Activated CD4-positive, CD25-positive, alpha-beta regulatory T cell treated with anti-CD3 and anti-CD28 coated beads, Interleukin-2, amount 50 U/mL, for 24 hours (primary cell): Measurements from ENCODE around the gene DAGLB.
A peak's percentile ranks its signal among the peaks of the same experiment; 100 is the strongest.
"Not testable (repeated sequence)": the region's sequence is repeated elsewhere in the genome, so short reads cannot be mapped to it uniquely, and the experiment has no call there.

Experiments
- ATAC-seq, 2 donors: fragments of 150-1000 bp; cut with Tn5 transposase; one replicate each; pipeline ENCODE4 v1.10.0; 2021; ENCODE audit warnings: mild to moderate bottlenecking in 1 of 2, moderate library complexity in 1 of 2

DAGLB gene, protein sequence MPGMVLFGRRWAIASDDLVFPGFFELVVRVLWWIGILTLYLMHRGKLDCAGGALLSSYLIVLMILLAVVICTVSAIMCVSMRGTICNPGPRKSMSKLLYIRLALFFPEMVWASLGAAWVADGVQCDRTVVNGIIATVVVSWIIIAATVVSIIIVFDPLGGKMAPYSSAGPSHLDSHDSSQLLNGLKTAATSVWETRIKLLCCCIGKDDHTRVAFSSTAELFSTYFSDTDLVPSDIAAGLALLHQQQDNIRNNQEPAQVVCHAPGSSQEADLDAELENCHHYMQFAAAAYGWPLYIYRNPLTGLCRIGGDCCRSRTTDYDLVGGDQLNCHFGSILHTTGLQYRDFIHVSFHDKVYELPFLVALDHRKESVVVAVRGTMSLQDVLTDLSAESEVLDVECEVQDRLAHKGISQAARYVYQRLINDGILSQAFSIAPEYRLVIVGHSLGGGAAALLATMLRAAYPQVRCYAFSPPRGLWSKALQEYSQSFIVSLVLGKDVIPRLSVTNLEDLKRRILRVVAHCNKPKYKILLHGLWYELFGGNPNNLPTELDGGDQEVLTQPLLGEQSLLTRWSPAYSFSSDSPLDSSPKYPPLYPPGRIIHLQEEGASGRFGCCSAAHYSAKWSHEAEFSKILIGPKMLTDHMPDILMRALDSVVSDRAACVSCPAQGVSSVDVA

DNA sequence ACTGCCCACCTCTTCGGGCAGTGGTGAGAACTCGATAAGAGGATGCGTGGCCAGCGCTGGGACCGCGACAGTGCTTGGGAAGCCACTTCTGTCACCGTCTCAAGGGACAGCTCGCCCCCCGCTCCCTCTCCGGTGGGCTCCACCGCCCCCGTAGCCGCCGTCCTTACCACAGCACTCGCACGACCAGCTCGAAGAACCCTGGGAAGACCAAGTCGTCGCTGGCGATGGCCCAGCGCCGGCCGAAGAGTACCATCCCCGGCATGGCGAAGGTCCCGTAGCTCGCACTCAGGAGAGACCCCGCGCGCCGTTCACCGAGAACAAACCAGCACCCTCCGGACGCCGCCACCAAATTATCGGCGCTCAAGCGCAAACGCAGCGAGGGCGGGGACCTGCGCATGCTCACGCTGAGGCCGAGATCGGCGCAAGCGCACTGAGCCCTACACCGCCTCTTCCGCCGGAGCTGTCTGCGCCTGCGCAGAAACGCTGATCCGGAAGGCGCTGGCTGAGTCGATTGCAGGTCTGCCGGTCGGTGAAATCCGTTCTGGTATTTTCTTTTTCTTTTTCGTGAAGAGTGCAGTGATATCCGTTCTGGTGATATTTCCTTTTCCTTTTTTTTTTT, at the start of gene DAGLB:
Gene DAGLB, minus strand, starts transcription at position 374 of the 619 bp plus-strand sequence. Its CDS starts 112 bp downstream, at position 262.
- peak; percentile 85 to 87 for ATAC-seq

- ATAC-seq = no peak
These were observed 49.8 kb upstream of the DAGLB start for GRCh38 chr7:6497637-6497905.

DNA sequence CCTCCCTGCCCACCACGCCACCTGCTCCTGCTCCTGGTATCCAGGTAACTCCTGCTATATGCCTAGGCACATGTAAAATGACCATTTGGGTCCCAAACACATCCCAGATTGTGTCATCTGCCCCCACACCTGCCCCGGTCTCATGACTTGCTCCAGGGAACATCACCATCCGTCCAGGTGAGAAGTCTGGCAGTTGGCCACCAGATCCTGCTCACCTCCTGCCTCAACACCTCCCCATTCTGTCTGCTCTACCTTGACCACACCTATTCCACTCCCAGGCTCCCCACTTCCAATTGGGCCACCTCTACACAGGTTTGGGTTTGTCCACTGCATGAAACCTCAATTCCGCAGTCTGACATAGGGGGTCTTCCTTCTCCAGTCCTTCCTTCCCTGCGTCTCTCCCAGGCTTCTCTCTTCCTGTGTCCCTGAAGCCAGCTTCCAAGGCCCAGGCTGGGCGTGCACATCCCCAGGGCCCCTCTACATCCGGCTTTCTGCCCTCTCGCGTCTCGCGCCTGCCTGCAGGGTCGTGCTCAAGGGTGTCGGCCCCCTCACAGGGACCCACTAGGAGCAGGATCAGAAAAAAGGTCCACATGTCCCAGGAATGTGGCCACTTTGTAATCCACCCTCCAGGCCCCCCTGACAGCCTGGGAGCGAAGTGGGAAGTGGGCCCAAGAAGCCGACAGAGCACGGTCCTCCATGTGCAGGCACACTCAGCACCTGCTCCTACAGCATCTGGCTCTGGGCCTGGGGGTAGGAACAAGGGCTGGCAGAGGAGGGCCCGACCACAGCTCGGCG, 49.3 kb upstream of the DAGLB start:
- ATAC-seq = no peak

DNA sequence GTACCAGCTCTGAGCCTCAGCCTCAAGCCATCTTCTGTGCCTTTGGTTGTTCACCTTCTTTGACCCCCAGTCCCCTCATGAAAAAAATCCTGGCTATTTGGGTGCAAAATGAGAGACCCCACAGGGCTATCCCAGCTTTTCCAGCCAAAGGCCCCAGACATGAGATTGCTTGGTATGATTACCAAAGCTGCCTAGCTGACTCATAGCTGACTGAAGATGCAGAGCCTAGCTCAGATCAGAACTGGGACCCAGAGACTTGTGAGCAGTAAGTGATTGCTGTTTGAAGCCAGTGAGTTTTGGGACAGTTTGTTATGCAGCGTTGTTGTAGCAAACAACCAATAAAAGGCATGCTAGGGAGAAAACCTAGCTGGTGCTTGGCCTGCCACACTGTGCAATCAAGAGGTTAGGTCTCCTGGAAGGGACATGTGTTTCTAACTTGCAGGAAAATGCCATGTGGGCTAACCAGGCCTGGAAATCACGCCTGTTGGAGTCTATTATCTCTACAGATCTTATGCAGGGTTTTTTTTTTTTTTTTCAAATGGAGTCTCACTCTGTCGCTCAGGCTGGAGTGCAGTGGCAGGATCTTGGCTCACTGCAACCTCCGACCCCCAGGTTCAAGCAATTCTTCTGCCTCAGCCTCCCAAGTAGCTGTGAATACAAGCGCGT, 48.0 kb upstream of the DAGLB start:
- ATAC-seq = no peak

GRCh38 chr7:6494365-6494764, 46.6 kb upstream of the DAGLB start:
- ATAC-seq = no peak

DNA sequence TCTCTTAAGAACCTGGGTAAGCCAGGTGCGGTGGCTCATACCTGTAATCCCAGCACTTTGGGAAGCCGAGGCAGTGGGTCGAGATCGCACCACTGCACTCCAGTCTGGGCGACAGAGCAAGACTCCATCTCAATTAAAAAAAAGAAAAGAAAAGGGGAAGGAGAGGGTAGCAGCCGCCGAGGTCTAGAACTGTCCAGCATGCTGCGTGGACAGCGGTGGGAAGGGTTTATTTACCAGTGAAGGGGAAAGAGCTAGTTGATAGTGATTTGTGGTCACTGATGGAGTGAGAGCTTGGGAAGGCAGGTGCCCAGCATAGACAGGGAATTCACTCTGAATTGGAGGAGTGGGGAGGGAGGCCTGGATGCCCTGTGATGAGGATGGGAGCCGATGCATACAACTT, 43.4 kb upstream of the DAGLB start:
- no peak for ATAC-seq

DNA sequence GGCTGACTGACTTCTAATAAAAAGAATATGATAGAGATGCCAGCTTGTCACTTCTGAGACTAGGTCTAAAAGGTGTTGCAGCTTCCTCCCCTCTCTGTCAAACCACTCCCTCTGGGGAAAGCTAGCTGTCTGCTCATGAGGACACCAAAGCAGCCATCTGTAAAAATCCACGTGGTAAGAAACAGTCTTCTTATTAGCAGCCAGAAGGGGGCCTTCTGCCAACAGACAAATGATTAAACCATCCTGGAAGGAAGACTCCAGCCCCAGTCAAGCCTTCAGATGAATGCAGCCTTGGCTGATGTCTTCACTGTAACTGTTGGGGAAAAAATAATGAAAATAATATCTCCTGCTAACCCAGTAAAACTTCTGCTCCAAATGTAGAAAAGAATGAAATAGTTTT, 41.9 kb upstream of the DAGLB start:
- ATAC-seq = no peak

DNA sequence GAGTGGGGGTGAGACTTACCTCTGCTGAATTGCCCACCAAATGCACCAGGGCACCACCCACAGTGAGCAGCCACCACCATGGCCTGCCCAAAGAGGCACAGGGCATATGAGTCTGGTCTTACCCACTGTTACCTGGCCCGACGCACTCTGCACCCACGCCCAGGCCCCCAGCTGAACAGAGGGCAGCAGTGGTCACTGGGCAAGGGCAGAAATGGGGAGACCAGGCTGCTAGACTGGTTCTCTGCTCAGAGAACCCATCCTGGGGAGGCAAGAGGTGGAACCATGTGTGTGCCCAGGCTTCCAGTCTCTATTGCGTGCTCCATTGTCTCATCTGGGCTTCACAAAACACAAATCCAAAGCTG, 39.4 kb upstream of the DAGLB start:
- ATAC-seq = no peak

DNA sequence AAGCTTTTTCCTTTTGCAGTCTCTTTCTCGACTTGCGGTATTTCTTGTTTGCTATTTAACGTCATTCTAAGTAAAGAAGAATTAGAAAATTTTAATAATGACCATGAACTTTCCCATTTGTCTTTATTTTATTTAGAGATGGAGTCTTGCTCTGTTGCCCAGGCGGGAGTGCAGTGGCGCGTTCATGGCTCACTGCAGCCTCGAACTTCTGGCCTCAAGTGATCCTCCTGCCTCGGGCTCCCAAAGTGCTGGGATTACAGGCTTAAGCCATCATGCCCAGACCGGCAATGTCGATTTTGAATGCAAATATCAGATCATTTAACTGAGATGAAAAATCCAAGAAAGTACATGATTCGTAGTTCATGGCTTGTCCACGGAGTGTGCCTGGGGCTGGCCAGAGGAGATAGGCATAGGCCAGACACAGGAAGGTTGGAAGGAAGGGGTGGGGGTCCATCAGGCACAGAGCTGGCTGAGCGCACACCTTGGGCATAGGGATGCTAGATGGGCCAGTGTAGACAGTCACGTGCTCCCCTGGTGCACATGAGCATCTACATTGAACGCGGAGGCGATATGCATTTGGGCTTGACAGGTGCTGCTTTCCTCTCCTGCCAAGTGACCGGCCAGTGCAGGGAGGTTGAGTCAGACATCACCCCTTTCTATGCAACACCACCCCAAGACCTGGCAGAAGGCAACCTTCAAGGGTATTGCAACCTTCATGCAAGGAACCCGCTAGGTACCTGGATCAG, 38.9 kb upstream of the DAGLB start:
- no peak for ATAC-seq

- no peak for ATAC-seq
These were observed 35.0 kb upstream of the DAGLB start for GRCh38 chr7:6482743-6483119.

GRCh38 chr7:6482307-6482706, 34.6 kb upstream of the DAGLB start:
- ATAC-seq = no peak

DNA sequence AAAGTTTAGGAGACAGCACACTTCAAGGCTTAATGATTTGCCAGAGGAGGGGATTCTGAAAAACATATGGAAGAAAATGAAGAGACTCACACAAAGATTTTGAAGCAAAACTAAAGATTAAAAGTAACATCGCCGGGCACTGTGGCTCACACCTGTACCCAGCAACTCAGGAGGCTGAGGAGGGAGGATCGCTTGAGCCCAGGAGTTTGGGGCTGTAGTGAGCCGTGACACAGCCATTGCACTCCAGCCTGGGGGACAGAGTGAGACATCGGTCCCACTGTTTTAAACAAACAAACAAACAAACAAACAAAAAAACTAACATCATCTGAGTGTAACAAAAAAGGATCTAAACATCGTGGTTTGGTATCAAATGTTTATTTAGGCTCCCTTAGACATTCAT, 33.7 kb upstream of the DAGLB start:
- no peak for ATAC-seq

- no peak for ATAC-seq
These were observed 32.5 kb upstream of the DAGLB start for GRCh38 chr7:6480323-6480660.

DNA sequence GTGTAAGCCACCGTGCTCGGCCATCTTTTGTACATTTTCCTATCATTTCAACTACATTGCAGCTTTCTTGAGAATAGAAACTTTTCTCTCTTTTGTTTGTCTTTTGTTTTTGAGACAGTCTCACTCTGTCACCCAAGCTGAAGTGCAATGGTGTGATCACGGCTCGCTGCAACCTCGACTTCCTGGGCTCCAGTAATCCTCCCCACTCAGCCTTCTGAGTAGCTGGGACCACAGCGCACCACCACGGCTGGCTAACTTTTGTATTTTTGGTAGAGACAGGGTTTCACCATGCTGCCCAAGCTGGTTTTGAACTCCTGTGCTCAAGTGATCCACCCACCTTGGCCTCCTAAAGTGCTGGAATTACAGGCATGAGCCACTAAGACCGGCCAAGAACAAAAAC, 31.3 kb upstream of the DAGLB start:
- ATAC-seq = no peak

DNA sequence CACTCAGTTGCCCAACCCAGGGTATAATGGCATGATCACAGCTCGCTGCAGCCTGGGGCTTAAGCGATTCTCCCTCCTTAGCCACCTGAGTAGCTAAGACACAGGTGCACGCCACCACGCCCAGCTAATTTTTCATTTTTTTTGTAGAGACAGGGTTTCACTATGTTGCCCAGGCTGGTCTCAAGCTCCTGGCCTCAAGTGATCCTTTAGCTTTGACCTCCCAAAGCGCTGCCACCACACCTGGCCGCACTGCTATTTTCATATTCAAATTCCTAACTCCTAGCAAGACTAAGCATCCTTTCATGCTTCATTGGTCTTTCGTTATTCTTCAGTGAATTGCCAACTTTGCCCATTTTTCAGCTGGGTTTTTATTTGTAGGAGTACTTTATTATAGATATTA, 30.4 kb upstream of the DAGLB start:
- ATAC-seq = no peak

DNA sequence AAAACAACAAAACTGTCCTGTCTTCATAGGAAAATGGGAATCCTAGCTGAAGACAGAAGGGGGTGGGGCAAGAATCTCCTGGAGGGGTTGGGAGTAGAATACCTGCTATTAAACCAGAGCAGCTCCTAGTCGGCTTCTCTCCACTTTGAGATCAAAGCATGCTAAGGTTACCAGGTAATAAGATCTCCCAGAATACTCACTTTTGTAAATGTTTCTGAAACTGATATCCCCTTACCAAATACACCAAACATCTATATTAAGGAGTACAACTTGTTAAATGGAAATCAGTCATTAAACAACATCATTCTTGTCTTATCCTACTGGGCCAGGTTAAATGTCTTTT, 29.5 kb upstream of the DAGLB start:
- no peak for ATAC-seq

DNA sequence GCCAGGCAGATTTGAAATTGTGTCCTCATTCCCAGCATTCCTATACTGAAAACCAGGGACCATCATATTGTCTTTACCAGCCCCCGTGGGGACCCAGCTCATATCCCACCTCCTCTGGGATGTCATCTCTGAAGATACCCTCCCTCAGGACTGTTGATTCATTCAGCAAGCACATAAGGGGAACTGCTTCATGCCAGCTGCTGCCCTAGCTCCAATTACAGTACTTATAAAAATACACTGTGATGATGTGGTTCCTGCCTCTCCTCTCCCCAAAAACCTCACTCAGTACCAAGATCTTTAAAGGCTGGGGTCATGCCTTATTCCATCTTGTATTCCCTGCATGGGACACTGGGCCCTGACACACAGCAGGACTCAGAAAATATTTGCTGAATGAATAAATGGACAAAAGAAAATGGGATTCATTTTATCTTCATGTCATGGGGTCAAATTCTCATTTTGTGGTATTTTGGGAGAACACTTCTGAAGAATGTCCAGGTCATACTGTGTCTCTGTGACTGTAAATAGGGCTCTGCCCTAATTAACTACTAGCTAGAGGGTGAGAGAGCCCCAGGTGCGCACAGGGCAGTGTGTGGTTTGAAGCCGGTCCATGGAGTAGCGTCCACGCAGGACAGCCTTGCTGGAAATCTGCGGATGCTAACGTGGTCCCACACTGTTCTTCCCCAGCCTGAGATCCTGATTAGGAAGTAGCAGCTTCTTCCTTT, 29.0 kb upstream of the DAGLB start:
- ATAC-seq = no peak

DNA sequence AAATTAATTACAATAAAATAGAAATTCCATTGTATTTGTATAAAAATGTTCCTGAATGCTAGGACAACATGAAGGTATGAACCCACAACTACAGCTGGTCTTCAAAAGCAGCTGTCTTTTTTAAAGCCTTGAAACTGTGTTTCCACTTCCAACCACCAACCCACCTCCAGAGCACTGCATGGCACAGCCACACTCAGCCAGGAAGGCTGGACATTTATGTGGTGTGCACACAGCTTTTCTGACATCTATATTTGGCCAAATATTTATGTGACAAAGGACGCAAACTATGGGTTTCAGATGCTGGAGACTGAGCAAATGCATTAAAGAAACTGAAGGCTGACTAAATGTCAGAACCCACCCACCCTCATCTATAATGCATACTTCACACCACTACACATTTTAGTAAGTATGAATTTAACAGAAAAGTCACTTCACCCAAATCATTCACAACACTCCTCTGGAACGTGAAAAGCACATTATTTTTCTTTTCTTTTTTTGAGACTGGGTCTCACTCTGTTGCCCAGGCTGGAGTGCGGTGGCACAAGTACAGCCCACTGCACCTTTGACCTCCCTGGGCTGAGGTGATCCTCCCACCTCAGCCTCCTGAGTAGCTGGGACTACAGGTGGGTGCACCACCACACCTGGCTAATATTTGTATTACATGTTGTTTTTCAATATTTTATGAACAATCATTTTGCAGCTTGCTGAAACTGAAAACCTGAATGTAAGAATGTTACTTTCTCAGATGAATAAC, 27.9 kb upstream of the DAGLB start:
- peak in 1 of 2 donors; percentile 20 for ATAC-seq

DNA sequence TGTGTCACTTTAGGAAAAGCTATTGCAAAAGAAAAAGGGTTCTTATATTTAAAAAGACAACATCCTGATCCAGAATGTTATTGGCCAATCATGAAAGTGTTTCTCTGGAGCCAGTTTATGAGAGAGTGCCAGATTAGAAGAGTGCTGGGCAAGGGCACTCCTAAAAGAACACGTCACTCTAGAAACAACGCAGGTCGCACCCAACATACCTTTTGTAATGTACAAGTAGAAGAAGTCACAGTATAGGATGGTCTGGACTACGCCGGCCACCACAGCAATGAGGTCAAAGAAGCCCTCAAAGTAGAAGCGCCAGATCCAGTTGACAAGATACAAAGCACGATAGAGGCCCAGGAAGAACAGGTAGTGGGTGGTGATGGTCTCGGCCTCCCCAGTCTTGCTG, 18.1 kb upstream of the DAGLB start:
- ATAC-seq = no peak

- ATAC-seq = not testable (repeated sequence)
These were observed 15.9 kb upstream of the DAGLB start for GRCh38 chr7:6463609-6464008.

- no peak for ATAC-seq
These were observed 14.3 kb upstream of the DAGLB start for GRCh38 chr7:6461946-6462550.
